Measurements from ENCODE around the gene TBX4. TPM values are rescaled to one million over a fixed set of nuclear protein-coding genes. Genes with fewer than 3 reads are reported as not detected.
A peak's percentile ranks its signal among the peaks of the same experiment; 100 is the strongest.

Gene TBX4
- total RNA-seq, 4 donors from 2014 or later: not detected

DNA sequence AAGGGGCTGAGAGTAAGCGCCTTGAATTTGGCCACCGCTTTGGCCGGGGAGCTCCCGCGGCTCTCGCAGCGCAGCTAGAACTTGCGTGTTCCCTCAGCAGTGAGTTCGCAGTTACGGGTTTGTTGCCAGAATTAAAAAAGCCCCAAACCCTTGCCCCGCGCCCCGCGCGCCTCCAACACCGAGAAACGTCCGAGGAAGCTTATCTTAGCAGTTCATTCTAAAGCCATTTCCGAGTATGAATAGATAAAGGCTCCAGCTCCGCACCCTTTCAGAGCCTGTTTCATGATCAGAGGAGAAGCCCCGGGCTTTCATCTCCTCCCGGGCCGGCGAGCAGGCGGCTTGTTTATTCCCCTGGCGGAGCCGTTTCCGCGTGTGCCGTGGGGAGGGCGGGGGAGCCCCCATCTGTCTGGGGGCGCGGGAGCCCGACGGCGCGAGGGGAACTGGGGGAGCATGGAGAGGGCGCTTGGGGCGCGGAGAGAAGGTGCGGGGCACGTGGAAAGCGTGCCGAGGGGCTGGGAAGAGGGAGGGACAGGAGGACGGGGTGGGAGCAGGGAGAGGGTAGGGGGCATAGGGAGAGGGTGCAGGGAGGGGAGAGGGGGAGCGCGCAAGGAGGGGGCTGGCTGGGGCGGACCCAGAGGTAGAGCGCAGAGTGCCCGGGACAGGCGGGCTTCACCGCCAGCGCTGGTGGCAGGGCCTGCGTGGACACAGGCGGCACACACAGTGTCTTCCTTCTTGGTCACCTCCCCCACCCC, 9.9 kb downstream of the TBX4 start:
- intact Hi-C loops (cut with DNase I): no loop called here
- no peaks in the 10 kb centered on the region for H3K9me3 ChIP-seq
- peak overlapping the region; percentile 35 to 38 (median 37) for H3K4me3 ChIP-seq
- no peak for DNase-seq (ENCODE audit: extremely low spot score)
- no peak overlapping the region for H3K27ac ChIP-seq (replicated peaks in 1 of 4)
- peaks cover 7 to 25% (median 22%) of the 10 kb centered on the region in 4 donors for H3K4me1 ChIP-seq
- H3K27me3 ChIP-seq: peaks cover 0 to 78% (median 29%) of the 10 kb centered on the region in 4 donors
- H3K36me3 ChIP-seq: no peaks in the 10 kb centered on the region
- 25% methylated on average over 35 of the region's 55 CpGs for WGBS
- TF ChIP-seq POLR2AphosphoS5 (IDR thresholded peaks at IDR 0.05) (no peak), EP300 (IDR thresholded peaks at IDR 0.05) (no peak), POLR2A (IDR thresholded peaks at IDR 0.05; ENCODE audit: low read depth) (no peak)
- TF ChIP-seq, protein P1, sequence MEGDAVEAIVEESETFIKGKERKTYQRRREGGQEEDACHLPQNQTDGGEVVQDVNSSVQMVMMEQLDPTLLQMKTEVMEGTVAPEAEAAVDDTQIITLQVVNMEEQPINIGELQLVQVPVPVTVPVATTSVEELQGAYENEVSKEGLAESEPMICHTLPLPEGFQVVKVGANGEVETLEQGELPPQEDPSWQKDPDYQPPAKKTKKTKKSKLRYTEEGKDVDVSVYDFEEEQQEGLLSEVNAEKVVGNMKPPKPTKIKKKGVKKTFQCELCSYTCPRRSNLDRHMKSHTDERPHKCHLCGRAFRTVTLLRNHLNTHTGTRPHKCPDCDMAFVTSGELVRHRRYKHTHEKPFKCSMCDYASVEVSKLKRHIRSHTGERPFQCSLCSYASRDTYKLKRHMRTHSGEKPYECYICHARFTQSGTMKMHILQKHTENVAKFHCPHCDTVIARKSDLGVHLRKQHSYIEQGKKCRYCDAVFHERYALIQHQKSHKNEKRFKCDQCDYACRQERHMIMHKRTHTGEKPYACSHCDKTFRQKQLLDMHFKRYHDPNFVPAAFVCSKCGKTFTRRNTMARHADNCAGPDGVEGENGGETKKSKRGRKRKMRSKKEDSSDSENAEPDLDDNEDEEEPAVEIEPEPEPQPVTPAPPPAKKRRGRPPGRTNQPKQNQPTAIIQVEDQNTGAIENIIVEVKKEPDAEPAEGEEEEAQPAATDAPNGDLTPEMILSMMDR (IDR thresholded peaks at IDR 0.05): no peak

DNA sequence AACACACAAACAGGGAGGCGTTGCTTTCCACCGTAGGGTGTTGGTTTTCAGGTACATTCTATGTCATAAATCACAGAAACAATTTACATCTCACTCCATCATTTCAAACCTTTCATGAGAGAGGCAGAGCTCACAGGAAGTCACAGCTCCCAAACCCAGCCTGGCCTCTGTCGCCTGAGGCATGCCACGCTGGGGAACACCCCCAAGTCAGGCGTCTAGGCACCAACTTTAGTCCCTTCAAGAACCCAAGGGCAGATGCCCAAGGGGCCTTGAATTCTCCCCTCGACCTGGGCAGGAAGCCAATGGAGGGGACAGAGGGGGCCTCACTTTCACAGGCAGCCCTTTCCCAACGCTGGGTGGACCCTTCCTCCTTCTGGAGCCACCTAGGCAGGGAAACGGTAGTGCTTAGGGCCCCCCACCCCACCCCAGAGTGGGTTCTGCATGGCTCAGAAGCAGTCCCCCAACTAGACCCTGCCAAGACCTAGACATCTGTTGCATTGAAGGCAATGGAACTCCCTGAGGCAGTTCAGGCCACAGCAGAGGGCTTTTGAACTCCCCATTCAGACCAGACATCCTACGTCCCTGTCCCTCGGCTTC, 10.6 kb downstream of the TBX4 start:
- WGBS: 70% methylated on average over 6 of the region's 10 CpGs
- H3K27ac ChIP-seq (replicated peaks in 1 of 4): no peak overlapping the region
- H3K4me1 ChIP-seq: peaks cover 7 to 18% (median 17%) of the 10 kb centered on the region in 4 donors
- H3K36me3 ChIP-seq: no peaks in the 10 kb centered on the region
- H3K4me3 ChIP-seq: no peak overlapping the region
- H3K27me3 ChIP-seq: peaks cover 0 to 71% (median 23%) of the 10 kb centered on the region in 4 donors
- TF ChIP-seq EP300 (IDR thresholded peaks at IDR 0.05): no peak
- no peak for TF ChIP-seq POLR2AphosphoS5 (IDR thresholded peaks at IDR 0.05)
- TF ChIP-seq, protein P1 (IDR thresholded peaks at IDR 0.05): no peak
- no peak for TF ChIP-seq POLR2A (IDR thresholded peaks at IDR 0.05; ENCODE audit: low read depth)
- intact Hi-C loops (cut with DNase I): no loop called here
- DNase-seq (ENCODE audit: extremely low spot score): no peak
- no peaks in the 10 kb centered on the region for H3K9me3 ChIP-seq

DNA sequence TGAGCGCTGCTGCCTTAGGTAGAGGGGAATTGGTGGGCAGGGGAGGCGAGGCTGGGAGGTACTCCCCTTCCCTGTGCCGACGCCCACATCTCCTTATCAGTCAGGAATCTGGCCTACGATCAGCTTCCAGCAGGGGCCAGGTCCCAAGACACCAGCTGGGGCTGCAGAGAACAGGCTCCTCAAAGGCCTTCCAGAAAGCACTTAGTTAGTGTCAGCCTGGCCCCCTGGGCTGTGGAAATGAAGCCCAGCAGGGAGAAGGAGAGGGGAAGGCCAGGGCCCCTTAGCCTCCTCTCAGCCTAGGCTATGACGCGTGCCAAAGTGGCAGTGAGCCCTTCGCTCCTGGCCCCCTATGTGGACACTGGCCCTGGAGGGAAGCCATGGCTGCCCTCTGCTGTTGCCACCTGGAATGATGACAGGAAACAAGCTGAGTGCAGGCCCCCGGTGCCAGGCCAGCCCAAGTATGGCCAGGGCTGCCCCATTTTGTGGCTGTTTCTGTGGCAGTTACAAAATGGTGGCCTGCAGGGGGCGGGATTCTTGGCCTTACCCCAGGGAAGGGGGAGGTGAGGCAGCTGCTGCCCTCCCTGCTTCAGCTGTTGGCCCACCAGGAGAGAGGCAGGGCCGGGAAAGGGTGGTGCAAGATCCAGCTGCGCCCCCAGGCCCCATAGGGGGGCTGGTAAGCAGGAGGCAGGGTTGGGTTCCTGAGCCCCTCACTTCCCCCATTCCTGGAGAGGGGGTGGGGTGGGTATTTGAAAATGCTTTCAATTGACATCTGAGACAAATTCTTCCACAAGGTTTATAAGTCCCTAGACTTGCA, 11.3 kb downstream of the TBX4 start:
- peaks cover 7 to 15% (median 12%) of the 10 kb centered on the region in 4 donors for H3K4me1 ChIP-seq
- no peak for TF ChIP-seq EP300 (IDR thresholded peaks at IDR 0.05)
- no peak for TF ChIP-seq POLR2AphosphoS5 (IDR thresholded peaks at IDR 0.05)
- no peak for TF ChIP-seq POLR2A (IDR thresholded peaks at IDR 0.05; ENCODE audit: low read depth)
- TF ChIP-seq, protein P1 (IDR thresholded peaks at IDR 0.05): no peak
- intact Hi-C loops (cut with DNase I): no loop called here
- no peak overlapping the region for H3K27ac ChIP-seq (replicated peaks in 1 of 4)
- no peak for DNase-seq (ENCODE audit: extremely low spot score)
- WGBS: 79% methylated on average over 5 of the region's 12 CpGs
- H3K4me3 ChIP-seq: no peak overlapping the region
- H3K27me3 ChIP-seq: peaks cover 0 to 64% (median 17%) of the 10 kb centered on the region in 4 donors
- H3K9me3 ChIP-seq: no peaks in the 10 kb centered on the region
- no peaks in the 10 kb centered on the region for H3K36me3 ChIP-seq

DNA sequence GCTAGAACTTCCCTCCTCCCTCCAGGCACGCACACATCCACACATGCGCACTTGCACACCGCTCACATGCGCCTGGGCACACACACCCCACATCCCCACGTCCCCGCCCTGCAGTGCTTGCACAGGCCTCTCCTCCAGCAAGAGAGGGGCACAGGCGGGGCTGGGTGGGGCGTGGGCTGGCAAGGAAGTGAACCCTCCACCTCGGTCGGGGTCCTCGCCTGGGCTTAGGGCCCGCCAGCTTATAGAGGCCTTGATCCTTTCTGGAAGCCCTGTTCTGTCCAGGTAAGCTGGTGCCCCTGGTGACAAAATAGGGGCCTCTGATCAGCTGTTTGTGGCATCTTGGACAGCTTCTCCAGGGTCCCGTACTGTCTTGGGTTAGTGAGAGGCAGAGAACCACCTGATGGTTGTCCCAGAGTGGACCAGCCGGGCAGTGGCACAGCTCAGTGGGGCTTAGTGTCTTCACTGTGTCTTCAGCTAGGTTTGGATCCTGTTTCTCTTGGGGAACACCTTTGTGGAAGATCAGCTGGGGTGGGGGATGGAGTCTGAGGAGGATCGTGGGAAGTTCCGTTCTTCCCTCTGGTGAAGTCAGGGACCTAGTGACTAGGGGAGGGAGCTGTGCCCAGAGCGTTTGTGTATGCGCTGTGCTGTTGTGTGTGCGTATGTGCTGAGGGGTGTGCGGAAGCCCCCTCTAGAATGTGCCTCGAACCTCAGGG, 12.1 kb downstream of the TBX4 start:
- peaks cover 0 to 56% (median 13%) of the 10 kb centered on the region in 4 donors for H3K27me3 ChIP-seq
- H3K4me1 ChIP-seq: peaks cover 7 to 15% (median 12%) of the 10 kb centered on the region in 4 donors
- intact Hi-C loops (cut with DNase I): no loop called here
- DNase-seq (ENCODE audit: extremely low spot score): no peak
- no peaks in the 10 kb centered on the region for H3K9me3 ChIP-seq
- 86% methylated on average over 21 of the region's 21 CpGs for WGBS
- TF ChIP-seq, protein P1 (IDR thresholded peaks at IDR 0.05): no peak
- TF ChIP-seq POLR2A (IDR thresholded peaks at IDR 0.05; ENCODE audit: low read depth) (no peak), EP300 (IDR thresholded peaks at IDR 0.05) (no peak), POLR2AphosphoS5 (IDR thresholded peaks at IDR 0.05) (no peak)
- H3K4me3 ChIP-seq: no peak overlapping the region
- H3K27ac ChIP-seq (replicated peaks in 1 of 4): no peak overlapping the region
- H3K36me3 ChIP-seq: no peaks in the 10 kb centered on the region
